HG02852 (cell line): ENCODE measurements around the gene SMCO2.
A peak's percentile ranks its signal among the peaks of the same experiment; 100 is the strongest.

Experiments
- ATAC-seq: cut with Tn5 transposase; IDR thresholded peaks from one replicate; pipeline ENCODE4 v1.9.1; 2021; ENCODE audit warnings: mild to moderate bottlenecking, moderate library complexity; ENCODE audit not compliant: unreplicated experiment

The SMCO2 gene

DNA sequence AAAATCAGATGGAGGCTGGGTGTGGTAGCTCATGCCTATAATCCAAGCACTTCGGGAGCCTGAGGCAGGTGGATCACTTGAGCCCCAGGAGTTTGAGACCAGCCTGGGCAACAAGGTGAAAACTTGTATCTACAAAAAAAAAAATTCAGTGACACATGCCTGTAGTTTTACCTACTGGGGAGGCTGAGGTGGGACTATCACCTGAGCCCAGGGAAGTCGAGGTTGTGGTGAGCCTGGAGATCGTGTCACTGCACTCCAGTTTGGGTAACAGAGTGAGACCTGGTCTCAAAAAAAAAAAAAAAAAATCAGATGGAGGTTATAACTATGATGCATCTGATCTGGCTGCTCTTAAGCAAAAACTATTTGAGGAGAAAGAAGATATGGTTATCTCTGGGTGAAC lies 50.9 kb downstream of the SMCO2 start:
- ATAC-seq, result no peak

DNA sequence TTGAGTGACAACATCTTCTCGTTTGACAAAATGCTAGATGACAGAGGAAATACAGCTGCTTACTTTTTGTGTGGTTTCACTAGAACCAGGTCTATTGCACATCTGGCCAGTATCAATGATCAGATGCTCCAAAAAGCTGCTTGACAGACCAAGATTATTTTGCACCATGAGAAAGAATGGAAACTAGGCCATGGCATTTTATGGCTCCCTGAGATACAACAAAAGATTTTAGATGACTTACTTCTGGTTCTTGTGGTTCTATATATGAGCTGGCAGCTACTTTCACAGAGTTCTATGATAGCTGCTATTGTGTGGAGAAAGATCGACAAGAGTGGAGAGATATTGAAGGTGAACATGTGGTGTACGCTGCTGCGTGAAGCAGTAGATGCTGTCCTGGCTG lies 51.6 kb downstream of the SMCO2 start:
- peak; percentile 88 for ATAC-seq

DNA sequence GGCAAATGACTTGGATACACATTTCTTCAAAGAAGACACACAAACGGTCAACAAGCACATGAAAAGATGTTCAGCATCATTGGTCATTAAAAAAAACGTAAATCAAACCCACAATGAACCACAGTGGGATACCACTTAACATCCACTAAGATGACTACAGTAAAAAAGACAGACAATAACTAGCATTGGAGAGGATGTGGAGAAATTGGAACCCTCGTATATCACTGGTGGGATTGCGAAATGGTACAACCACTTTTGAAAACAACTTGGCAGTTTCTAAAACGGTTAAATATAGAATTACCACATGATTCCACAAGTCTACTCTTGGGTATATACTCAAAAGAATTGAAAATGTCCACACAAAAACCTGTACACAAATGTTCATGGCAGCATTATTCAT lies 52.2 kb downstream of the SMCO2 start:
- no peak for ATAC-seq

DNA sequence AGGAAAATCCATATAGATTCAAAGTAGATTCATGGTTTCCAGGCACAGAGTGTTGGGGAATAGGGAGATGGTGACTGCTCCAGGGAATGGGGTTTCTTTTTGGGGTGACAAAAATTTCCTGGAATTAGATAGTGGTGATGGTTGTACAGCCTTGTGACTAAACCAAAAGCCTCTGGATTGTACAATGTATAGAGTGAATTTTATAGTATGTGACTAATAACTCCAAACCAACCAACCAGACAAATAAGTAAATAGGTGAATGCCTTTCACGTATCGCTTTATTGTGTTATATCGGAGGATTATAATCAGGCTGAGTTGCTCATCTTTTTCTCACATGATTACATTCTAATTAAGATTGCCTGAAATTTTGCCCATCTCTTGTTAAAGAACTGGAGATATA lies 52.8 kb downstream of the SMCO2 start:
- ATAC-seq, result no peak

DNA sequence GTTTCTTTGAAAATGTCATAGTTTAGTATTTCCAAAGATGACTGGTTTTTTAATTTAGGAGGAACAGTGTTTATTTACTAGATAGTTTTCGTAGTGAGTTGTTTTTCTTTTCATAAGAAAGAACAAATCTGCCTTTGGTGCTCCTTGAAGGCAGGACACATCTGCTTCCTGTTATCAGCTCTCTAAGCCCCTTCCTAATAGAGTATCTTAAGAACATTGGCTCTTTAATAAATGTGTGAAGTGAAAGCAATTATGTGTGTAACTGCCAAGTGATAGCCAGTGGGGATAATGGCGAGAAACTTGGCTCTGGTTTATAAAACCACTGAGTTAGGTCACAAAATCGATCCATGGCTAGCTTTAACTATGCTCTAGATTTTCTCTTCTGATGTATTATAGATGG lies 54.0 kb downstream of the SMCO2 start:
- ATAC-seq, result no peak

DNA sequence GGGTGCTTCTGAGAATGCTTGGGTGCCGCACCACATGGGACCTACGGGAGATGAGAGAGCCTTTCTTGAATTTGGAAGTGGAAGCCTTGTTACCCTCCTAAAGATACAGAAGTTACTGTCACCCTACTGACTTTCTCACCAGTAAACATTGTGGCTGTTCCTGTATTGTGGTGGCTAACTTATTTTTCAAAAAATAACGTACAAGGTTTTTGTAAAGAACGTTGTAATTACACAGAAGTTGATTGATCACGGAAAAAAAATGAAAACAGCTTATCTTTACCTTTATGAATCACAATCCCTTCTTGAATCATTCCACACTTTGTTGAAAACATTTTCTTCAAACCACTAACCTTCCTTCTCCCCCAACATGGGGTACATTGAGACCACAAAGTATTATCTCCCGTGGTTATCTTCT lies 55.5 kb downstream of the SMCO2 start:
- no peak for ATAC-seq

DNA sequence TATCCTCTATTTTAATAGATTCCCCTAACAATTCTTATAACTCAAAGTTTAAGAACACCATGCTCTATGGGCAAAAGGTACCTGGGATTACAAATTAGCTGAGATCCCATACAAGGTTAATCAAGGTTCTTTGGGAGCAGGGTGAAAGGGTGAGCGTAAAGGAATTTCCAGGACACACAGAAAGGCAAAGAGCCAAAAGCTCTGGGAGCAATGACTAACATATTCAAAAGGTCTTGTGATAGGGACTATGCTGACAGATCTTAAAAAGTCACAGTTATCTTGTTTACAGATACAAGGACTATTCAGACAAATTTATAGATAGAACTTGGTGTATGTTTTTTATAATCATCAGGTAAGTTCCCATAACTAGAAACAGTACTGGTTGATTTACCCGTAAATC lies 58.0 kb downstream of the SMCO2 start:
- no peak for ATAC-seq

DNA sequence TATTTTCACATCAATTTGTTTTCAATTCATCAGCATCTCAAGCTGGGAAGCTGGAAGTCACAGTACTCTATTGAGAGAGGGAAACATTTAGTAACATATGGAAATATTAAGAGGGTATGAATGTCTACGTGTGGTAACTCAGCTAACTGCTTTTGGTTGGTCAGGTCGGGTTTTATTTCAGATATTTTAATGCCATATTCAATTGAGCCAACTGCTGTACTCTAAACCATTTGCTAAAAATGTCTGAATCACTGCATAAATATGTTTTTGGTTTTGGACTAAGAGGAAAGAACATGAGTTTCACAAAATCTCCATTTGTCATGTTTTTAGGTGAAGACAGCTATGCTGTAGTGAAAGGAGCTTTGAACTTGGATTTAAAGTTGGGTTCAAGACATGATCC lies 58.6 kb downstream of the SMCO2 start:
- ATAC-seq, result no peak

DNA sequence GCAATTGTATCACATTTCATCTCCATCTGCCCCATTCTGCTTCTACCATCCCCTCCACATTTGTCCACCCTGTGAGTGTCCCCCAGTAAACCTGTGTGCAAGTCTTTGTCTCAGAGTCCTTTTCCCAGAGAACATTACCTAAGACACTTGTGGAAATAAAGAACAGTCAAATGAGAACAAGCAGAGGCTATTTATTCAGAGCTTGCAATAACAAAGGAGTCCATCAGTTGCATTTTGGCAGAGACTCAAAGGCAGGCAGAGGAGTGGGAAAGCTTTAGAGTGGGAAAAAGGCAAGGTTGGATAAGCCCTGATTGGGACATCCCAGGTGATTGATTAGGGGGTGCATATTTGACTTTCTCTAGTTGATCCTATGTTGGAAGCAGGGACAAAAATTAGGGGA lies 59.2 kb downstream of the SMCO2 start:
- ATAC-seq, result no peak

DNA sequence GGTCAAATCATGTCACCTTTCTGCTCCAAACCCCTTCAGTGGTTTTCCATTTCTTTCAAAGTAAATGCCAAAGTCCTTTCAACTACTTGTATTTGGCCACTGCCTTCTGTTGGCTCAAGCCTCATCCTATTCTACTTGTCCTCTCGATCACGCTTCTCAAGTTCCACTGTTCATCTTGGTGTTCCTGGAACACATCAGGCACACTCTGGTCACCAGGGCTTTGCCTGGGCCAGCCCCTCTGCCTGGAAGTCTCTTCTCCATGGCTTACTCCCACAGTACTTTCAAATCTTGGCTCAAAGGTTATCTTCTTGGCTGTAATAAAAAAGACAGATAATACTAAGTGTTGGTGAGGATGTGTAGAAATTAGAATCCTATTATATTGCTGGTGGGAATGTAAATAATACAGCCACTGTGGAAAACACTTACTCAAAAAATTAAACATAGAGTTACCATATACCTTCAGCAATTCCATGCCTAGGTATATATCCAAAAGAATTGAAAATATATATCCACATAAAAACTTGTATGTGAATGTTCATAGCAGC lies 60.2 kb downstream of the SMCO2 start:
- ATAC-seq, result no peak

DNA sequence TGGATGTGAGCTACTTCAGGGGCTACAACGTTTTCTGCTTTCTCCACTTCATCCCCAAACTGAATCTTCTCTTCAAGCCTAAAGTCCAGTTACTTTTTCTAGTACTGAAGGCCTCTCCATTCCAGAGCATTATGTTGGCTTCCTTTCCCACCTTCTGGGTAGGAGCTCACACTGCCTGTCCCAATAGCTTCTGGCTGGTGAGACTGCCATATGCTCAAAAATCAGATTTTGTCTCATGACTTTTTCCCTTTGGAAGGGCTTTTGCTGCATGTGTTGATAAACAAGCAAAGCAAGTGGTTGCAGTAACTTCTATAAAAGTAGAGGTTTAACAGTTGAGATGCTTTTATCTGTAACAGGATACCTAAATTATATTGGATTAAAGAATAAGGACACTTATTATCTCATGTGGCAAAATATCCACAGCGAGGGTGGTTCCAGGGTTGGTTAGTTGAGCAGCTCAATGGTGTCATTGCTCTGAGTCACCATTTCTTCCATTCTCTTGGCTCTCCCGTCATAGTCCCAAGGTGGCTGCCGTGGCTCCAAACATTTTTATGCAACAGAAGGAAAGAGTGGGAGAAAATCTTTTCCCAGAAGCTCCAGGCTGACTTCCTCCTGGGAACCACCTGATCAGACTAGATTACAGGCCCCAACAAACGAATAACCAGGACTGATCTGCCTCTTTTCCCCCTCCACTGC lies 62.3 kb downstream of the SMCO2 start:
- ATAC-seq, result no peak

DNA sequence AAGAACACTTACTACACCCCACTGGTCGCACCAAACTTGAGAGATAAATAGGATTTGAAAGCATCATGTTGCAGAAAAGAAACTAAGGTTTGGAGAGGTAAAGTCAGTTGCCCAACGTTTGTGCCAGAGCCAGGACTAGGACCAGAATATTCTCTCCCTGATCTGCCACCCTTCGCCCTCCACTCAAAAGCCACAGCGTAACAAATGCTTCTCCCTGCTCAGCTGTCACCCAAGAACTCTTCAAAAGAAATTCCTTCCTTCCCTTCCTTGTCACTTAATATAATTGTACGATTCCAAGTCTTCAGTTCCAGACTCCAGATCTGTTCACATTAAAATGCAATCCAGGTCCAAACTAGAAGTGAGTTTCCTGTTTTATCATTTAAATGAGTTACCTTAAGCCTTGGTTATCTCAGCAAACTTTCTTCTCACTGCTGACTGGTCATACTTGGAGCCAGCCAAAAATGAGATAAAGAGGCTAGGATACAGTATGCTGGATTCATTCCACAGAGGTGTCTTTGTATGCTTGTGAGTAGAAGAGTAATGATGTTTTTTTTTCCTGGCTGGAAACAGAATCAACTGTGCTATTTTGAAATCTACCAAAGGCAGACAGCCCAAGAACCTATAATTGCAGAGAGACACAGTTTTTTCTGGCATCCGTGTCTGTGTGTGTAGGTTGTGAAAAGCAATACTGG lies 64.6 kb downstream of the SMCO2 start:
- no peak for ATAC-seq

DNA sequence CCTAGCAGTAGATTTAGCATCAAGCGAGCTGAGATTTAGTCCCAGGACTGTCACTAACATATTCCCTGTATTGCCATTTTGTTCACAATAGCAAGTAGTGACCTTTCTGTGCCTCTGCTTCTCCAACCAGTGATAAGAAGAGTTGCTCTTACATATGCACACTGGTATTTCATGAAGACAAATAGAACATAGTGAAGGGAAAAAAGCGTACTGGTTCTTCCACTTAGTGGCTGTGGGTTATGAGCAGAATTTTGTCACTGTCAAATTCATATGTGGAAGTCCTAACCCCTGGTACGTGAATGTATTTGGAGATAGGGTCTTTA lies 65.1 kb downstream of the SMCO2 start:
- ATAC-seq, result no peak

DNA sequence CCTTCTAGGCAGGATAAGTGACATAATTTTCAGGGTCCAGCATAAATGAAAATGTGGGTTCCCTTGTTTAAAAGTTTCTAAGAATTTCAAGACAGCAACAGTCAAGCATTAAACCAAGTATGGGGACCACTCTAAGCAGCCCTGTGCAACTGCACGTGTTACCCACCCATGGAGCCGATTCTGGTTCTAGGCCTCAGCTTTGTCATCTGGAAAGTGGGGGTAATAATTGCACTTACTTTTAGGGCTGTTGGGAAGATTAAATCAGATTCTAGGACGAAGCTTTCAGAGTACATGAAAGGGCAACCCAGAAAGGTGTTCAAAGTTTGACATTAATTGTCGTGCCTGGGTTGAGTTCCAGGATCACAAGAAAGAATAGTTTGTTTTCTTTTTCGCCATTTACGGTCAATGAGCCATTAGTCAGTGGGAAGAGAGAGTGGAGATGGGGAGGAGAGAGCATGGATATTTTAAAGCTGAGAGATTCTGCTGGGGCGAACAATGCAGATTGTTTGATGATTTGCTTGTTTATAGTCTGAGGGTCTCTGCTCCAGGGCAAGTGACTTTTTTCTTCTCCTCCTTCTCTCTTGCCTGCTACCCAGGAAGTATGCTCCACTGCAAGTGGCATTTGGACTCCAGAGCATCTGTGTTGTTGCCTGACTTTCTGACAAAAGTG lies 66.8 kb downstream of the SMCO2 start:
- ATAC-seq, result no peak

DNA sequence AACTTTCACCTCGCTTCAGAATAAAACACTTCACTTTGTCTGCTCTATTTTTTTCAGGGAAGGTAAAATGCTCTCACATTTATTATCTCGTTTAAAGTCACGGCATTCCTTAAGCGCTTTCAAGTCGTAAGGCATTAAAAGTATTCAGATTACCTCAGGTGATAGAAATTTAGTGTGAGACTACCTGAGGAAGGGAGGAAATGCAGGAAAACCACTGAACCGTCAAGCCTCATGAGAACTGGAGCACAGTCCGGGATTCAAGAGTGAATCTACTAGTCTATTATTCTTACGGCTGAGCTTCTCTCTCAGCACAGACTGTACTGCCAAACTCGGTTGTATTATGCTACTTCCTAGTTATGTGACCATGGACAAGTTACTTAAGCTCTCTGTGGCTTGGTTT lies 69.1 kb downstream of the SMCO2 start:
- no peak for ATAC-seq

DNA sequence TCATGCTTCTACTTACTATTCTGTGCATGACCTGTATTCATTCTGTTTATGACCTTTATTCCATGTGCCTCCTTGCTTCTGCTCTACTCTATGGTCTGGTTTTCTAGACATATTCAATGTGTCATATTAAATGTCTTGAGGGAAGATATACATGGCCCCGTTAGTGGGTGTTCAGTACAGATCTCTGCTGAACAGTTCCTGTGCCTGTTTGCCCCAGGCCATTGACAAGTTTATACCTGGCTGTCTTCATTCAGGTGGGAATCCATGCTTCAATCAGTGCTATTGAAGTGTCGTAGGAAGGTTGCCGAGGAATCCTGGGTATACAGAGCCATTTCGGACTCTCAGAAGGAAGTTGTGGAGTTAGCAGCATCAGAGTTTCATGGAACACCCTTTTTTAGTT lies 70.1 kb downstream of the SMCO2 start:
- ATAC-seq, result no peak

DNA sequence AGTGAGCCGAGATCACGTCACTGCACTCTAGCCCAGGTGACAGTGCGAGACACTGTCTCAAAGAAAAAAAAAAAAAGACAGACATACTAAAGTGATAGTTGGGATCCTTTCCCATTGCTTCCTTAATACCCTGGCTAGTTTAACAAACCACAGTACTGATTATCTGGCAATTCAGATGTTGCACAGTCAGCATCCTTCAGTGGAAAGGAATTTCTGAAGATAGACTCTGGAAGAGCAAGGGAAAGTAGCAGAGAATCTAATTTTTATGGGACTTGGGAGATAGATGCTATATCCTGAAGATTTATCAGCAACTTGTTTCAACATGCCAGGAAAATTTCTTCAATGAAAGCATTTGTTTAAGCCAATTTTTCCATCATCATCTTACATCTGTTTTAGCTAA lies 71.0 kb downstream of the SMCO2 start:
- ATAC-seq, result no peak

DNA sequence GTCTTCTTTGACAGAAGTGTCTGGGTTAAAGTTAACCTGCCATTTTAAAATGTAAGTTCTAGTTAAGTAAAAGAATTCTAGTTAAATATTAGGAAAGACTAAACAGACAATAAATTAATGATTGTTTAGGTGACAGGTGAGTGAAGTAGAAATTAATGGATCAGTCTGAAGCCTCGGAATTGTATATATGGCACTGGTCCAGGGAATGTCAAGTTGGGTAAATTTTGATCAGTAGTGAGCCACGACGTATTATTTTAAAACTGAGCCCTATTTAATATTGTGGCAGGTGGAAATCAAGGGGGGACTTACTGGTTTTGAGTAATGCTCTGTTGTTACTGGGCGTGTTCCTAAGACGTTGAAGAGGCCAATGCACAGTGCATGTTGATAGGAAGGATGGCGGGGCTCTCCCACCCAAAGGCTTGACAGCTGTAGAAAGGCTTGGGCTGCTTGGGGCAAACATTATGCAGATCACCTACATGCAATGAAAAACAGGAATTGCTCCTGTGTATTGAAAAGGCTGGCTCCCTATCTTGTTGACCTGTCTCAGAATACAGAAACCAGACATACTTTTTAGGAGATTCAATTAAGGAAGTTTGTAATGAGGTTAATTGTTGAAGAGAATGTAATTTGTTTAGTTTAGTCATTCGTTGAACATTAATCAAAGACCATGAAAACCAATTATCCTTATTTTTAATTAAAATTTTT lies 71.6 kb downstream of the SMCO2 start:
- no peak for ATAC-seq

DNA sequence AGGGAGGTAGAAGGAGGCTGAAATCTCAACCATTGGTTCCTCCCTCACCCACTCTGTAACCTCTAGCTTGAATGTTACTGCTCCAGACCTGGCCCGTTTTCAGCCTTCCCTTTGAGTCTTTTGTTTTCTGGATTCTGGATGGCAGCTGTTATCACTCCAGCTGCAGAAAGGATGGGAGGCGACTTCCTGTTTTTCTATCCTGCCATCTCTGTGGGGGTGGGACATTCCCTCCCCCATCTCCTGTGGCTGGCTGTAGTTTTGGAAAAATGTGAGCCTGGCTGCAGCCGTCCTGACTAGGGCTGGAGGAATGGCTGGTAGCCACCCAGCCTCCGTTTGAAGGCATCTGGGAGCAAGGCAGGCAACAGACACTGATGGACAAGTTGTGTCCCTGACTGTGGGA lies 74.5 kb downstream of the SMCO2 start:
- no peak for ATAC-seq

DNA sequence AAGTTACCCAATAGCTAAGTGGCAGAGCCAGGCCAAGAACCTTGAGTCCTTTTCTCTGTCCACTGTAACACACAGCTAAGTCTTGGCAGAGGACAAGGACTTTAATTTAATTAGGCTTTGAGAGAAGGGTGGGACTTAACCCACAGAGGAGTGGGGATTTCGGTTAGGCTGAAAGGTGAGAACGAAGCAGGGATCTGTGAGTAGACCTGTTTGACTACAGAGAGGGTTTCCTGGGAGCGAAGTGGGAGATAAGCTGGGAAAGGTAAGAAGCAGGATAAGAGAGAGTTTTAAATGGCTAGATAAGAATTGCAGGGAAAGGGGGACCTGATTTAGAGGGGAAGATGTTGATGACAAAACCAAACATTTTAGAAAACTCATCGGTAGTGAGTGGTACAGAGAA lies 75.4 kb downstream of the SMCO2 start:
- no peak for ATAC-seq

DNA sequence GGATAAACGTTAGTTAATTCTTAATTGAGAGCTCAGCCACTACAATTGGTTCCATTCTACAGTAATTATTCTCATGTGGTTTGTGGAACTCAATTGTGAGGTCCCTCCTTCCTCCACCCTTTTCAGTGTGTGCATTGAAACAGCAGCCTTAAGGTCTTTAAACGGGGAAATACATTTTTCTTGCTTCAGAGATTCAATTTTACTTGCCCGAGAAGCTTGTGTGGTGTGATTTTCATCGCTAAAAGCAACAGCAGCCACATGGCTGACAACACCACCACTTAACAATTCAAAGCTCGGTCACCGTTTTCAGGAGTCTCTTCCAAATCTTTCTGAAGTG lies 76.7 kb downstream of the SMCO2 start:
- peak; percentile 10 for ATAC-seq
